GM23248 (cell line): Measurements from ENCODE around the gene MGAT3.

Source experiments
- EZH2 ChIP-seq: fragments of 200-600 bp; sonication (generic); IDR thresholded peaks from 2 replicates; pipeline ENCODE4 v1.6.1; 2018; ENCODE audit warnings: antibody characterized with exemption, mild to moderate bottlenecking; ENCODE audit not compliant: insufficient read depth, poor library complexity, severe bottlenecking
- EZH2phosphoT487 ChIP-seq: fragments of 200-600 bp; sonication (generic); IDR thresholded peaks from 2 replicates; pipeline ENCODE4 v1.6.1; 2018; ENCODE audit warnings: antibody characterized with exemption, moderate library complexity, mild to moderate bottlenecking, low read depth; ENCODE audit not compliant: insufficient read depth

GRCh38 chr22:39518996-39519680, 62.3 kb downstream of the MGAT3 start:
- no peak for TF ChIP-seq EZH2phosphoT487
- no peak for TF ChIP-seq EZH2
